Keratinocyte (primary cell): Measurements from ENCODE around the gene MYCBPAP. TPM values are rescaled to one million over a fixed set of nuclear protein-coding genes. Genes with fewer than 3 reads are reported as not detected.

ENCODE experiments used
- DNase-seq: peaks from one replicate; pipeline ENCODE4 v3.0.0-alpha.2; 2011; ENCODE audit warnings: low read depth, missing footprints, low spot score
- FAIRE-seq: peaks from 2 replicates; lab custom pipeline; 2011; peaks lifted over from hg19 to GRCh38; lab: Jason Lieb, UNC
- H2AFZ ChIP-seq: 2 replicates; pipeline ENCODE4 v1.6.0; 2012; ENCODE audit warnings: low read length, control low read depth, inconsistent platforms; ENCODE audit not compliant: control insufficient read depth
- H3K27ac ChIP-seq: 2 replicates; pipeline ENCODE4 v1.5.1; 2011; ENCODE audit warnings: low read length; ENCODE audit not compliant: control insufficient read depth, insufficient read depth
- H3K27me3 ChIP-seq: 3 replicates; pipeline ENCODE4 v1.6.0; 2011; ENCODE audit warnings: low read length; ENCODE audit not compliant: control insufficient read depth, insufficient read depth; ENCODE audit errors: extremely low read depth
- H3K36me3 ChIP-seq, 2 experiments: 2 replicates in 1 of 2; 3 replicates in 1 of 2; pipeline ENCODE4 v1.5.1; 2011; ENCODE audit warnings: low read length in 2 of 2, mild to moderate bottlenecking in 1 of 2; ENCODE audit not compliant: control insufficient read depth in 2 of 2, insufficient read depth in 2 of 2; ENCODE audit errors: extremely low read depth in 1 of 2
- H3K4me1 ChIP-seq: 3 replicates; pipeline ENCODE4 v1.5.1; 2011; ENCODE audit warnings: low read length; ENCODE audit not compliant: control insufficient read depth, insufficient read depth; ENCODE audit errors: extremely low read depth
- H3K4me2 ChIP-seq: 3 replicates; pipeline ENCODE4 v1.6.0; 2011; ENCODE audit warnings: low read depth, low read length; ENCODE audit not compliant: control insufficient read depth, insufficient read depth; ENCODE audit errors: extremely low read depth
- H3K4me3 ChIP-seq, 3 experiments: fragments of 200-600 bp in 1 of 3; sonication (generic) in 1 of 3; 2 replicates in 2 of 3; 3 replicates in 1 of 3; pipeline ENCODE4 v1.5.1; 2011 to 2016; ENCODE audit warnings: low read length in 3 of 3, mild to moderate bottlenecking in 3 of 3, control low read depth in 2 of 3, inconsistent platforms in 1 of 3, low read depth in 1 of 3, mixed read lengths in 1 of 3, mixed run types in 1 of 3, moderate library complexity in 1 of 3; ENCODE audit not compliant: control insufficient read depth in 2 of 3, insufficient read depth in 2 of 3; ENCODE audit errors: extremely low read depth in 1 of 3
- H3K79me2 ChIP-seq: 2 replicates; pipeline ENCODE4 v1.6.0; 2012; ENCODE audit warnings: low read length; ENCODE audit not compliant: control insufficient read depth, insufficient read depth
- H3K9ac ChIP-seq: 3 replicates; pipeline ENCODE4 v1.6.0; 2011; ENCODE audit warnings: low read length; ENCODE audit not compliant: control insufficient read depth, insufficient read depth; ENCODE audit errors: extremely low read depth
- H3K9me1 ChIP-seq: 3 replicates; pipeline ENCODE4 v1.6.0; 2011; ENCODE audit warnings: low read length; ENCODE audit not compliant: control insufficient read depth, insufficient read depth; ENCODE audit errors: extremely low read depth
- H3K9me3 ChIP-seq: 2 replicates; pipeline ENCODE4 v1.5.1; 2012; ENCODE audit warnings: low read depth, low read length; ENCODE audit not compliant: control insufficient read depth
- H4K20me1 ChIP-seq: 3 replicates; pipeline ENCODE4 v1.6.0; 2011; ENCODE audit warnings: low read length; ENCODE audit not compliant: control insufficient read depth, insufficient read depth; ENCODE audit errors: extremely low read depth
- CTCF ChIP-seq, 3 experiments: IDR thresholded peaks in 1 of 3; conservative IDR thresholded peaks in 1 of 3; optimal IDR thresholded peaks in 1 of 3; 2 replicates in 2 of 3; 3 replicates in 1 of 3; pipeline versions ENCODE3 to v1.5.1; 2011; ENCODE audit warnings: low read length in 3 of 3, mild to moderate bottlenecking in 3 of 3, moderate library complexity in 2 of 3, control low read depth in 1 of 3, inconsistent platforms in 1 of 3; ENCODE audit not compliant: insufficient read depth in 2 of 3; ENCODE audit errors: extremely low read depth in 1 of 3
- EZH2 ChIP-seq: IDR thresholded peaks from one replicate; pipeline ENCODE4 v1.6.1; 2012; ENCODE audit warnings: inconsistent platforms, mild to moderate bottlenecking, low read length, moderate library complexity
- dilution Hi-C: fragments of 300-500 bp; cut with MboI; formaldehyde crosslinking; loops from one replicate; pipeline ENCODE4 v1.7.0; 2020; ENCODE audit warnings: low sequenced_read_pairs; ENCODE audit not compliant: extremely low pct_ligation_motif_present
- polyA plus RNA-seq, 5 experiments: library from polyadenylated mRNA; depleted of rRNA in 3 of 5; stranded (reverse) in 3 of 5; stranded (forward) in 1 of 5; unstranded in 1 of 5; fragments of >200 nt; gene quantifications; 1 replicate in 1 of 5; 2 replicates in 3 of 5; 3 replicates in 1 of 5; pipeline versions ENCODE4 v1.2.1 to v1.2.3, GENCODE V29; 2011 to 2012; ENCODE audit warnings: missing spikeins in 2 of 5, low read depth in 1 of 5, low replicate concordance in 1 of 5

The MYCBPAP gene
- polyA plus RNA-seq, 1 donor (not counting 4 experiments of a cell fraction or from before 2014, with no cell fraction given): 9.5 TPM

GRCh38 chr17:50481648-50482047, 26.6 kb upstream of the MYCBPAP start:
- H3K4me2 ChIP-seq: no peak overlapping the region
- FAIRE-seq (no peak), DNase-seq (no peak)
- no peak overlapping the region for H3K27ac ChIP-seq
- H2AFZ ChIP-seq: no peak overlapping the region
- no peaks in the 10 kb centered on the region for H3K27me3 ChIP-seq
- no peak overlapping the region for H3K9ac ChIP-seq
- H3K4me3 ChIP-seq: no peak overlapping the region
- dilution Hi-C loops: no loop called here
- H3K4me1 ChIP-seq: peaks cover 29% of the 10 kb centered on the region
- no peaks in the 10 kb centered on the region for H4K20me1 ChIP-seq
- no peaks in the 10 kb centered on the region for H3K9me1 ChIP-seq
- TF ChIP-seq EZH2 (no peak), CTCF (optimal IDR thresholded peaks at IDR 0.05 in 1 of 3, IDR thresholded peaks at IDR 0.05 in 1 of 3, conservative IDR thresholded peaks at IDR 0.05 in 1 of 3; ENCODE audit: extremely low read depth in 1 of 3, insufficient read depth in 2 of 3, low read length in 3 of 3) (no peak)
- no peaks in the 10 kb centered on the region for H3K9me3 ChIP-seq
- peaks cover 6 to 26% of the 10 kb centered on the region in 2 experiments for H3K36me3 ChIP-seq
- H3K79me2 ChIP-seq: peaks cover 16% of the 10 kb centered on the region

DNA sequence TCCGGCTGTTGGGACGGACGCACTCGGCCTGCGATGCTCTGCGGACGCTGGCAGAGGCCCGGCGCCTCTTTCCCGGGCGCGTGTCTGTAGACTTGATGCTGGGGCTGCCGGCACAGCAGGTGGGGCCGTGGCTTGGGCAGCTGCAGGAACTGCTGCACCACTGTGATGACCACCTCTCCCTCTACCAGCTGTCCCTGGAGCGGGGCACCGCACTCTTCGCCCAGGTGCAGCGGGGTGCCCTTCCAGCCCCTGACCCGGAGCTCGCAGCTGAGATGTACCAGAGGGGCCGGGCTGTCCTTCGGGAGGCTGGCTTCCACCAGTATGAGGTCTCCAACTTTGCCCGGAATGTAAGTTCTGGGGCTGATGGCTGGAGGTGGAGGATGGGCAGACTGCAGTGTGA, 26.1 kb upstream of the MYCBPAP start:
- H3K4me2 ChIP-seq: no peak overlapping the region
- DNase-seq: no peak
- FAIRE-seq: no peak
- H3K79me2 ChIP-seq: peaks cover 16% of the 10 kb centered on the region
- peaks cover 6 to 26% of the 10 kb centered on the region in 2 experiments for H3K36me3 ChIP-seq
- dilution Hi-C loops: no loop called here
- no peaks in the 10 kb centered on the region for H4K20me1 ChIP-seq
- H3K9ac ChIP-seq: no peak overlapping the region
- H2AFZ ChIP-seq: no peak overlapping the region
- no peaks in the 10 kb centered on the region for H3K27me3 ChIP-seq
- peaks cover 31% of the 10 kb centered on the region for H3K4me1 ChIP-seq
- TF ChIP-seq CTCF (optimal IDR thresholded peaks at IDR 0.05 in 1 of 3, IDR thresholded peaks at IDR 0.05 in 1 of 3, conservative IDR thresholded peaks at IDR 0.05 in 1 of 3; ENCODE audit: extremely low read depth in 1 of 3, insufficient read depth in 2 of 3, low read length in 3 of 3): no peak
- TF ChIP-seq EZH2: no peak
- H3K27ac ChIP-seq: no peak overlapping the region
- H3K9me3 ChIP-seq: no peaks in the 10 kb centered on the region
- no peaks in the 10 kb centered on the region for H3K9me1 ChIP-seq
- no peak overlapping the region for H3K4me3 ChIP-seq
